Endothelial cell of umbilical vein (primary cell): ENCODE data around the gene MYBPC1. TPM values are rescaled to one million over a fixed set of nuclear protein-coding genes. Genes with fewer than 3 reads are reported as not detected.

Source experiments
- BruUV-seq: library from RNA; stranded (reverse); fragments of 400-500 nt; replicated peaks from 2 replicates; lab custom pipeline; 2021; lab: Mats Ljungman, UMichigan
- CTCF ChIA-PET: fragments of 300-600, 350-600 bp; sonication (Branson Sonifier 250); formaldehyde crosslinking; loops from one replicate; lab custom pipeline; 2021; ENCODE audit warnings: antibody characterized with exemption, inconsistent platforms; lab: Charles Lee
- POLR2A ChIA-PET: fragments of 300-600, 350-600 bp; sonication (Branson Sonifier 250); formaldehyde crosslinking; loops from one replicate; lab custom pipeline; 2021; ENCODE audit warnings: antibody characterized with exemption, inconsistent platforms; lab: Charles Lee
- DNase-seq: peaks from one replicate; pipeline ENCODE4 v3.0.0-alpha.2; 2011; ENCODE audit warnings: low read depth, low spot score
- FAIRE-seq: peaks from 2 replicates; lab custom pipeline; 2011; peaks lifted over from hg19 to GRCh38; lab: Jason Lieb, UNC
- H2AFZ ChIP-seq: 2 replicates; pipeline ENCODE4 v1.6.0; 2012; ENCODE audit warnings: low read depth, low read length, control low read depth, inconsistent platforms
- H3K27ac ChIP-seq: 2 replicates; pipeline ENCODE4 v1.5.1; 2011; ENCODE audit warnings: low read depth, mild to moderate bottlenecking, control low read depth, low read length, moderate library complexity; ENCODE audit not compliant: insufficient read depth
- H3K27me3 ChIP-seq, 2 experiments: 2 replicates each; pipeline versions ENCODE4 v1.6.0 to v1.6.1; 2011; ENCODE audit warnings: low read length in 2 of 2, mixed read lengths in 1 of 2; ENCODE audit not compliant: control insufficient read depth in 2 of 2, insufficient read depth in 2 of 2
- H3K36me3 ChIP-seq, 2 experiments: 2 replicates in 1 of 2; 3 replicates in 1 of 2; pipeline ENCODE4 v1.5.1; 2011; ENCODE audit warnings: low read length in 2 of 2, mild to moderate bottlenecking in 1 of 2, moderate library complexity in 1 of 2; ENCODE audit not compliant: control insufficient read depth in 2 of 2, insufficient read depth in 2 of 2; ENCODE audit errors: extremely low read depth in 1 of 2
- H3K4me1 ChIP-seq: 3 replicates; pipeline ENCODE4 v1.5.1; 2011; ENCODE audit warnings: mild to moderate bottlenecking, low read length; ENCODE audit not compliant: control insufficient read depth, insufficient read depth; ENCODE audit errors: extremely low read depth
- H3K4me2 ChIP-seq: 2 replicates; pipeline ENCODE4 v1.6.1; 2011; ENCODE audit warnings: low read length, control low read depth, mixed read lengths; ENCODE audit not compliant: insufficient read depth
- H3K4me3 ChIP-seq, 3 experiments: fragments of 200-600 bp in 1 of 3; sonication (generic), shearing (Covaris generic) in 1 of 3; replicated peaks in 1 of 3; 2 replicates each; pipeline ENCODE4 v1.5.1; 2011 to 2016; ENCODE audit warnings: control low read depth in 3 of 3, low read length in 3 of 3, mild to moderate bottlenecking in 2 of 3, inconsistent platforms in 1 of 3, low read depth in 1 of 3, moderate library complexity in 1 of 3; ENCODE audit not compliant: insufficient read depth in 1 of 3
- H3K79me2 ChIP-seq: 2 replicates; pipeline ENCODE4 v1.6.0; 2012; ENCODE audit warnings: low read length, inconsistent platforms; ENCODE audit not compliant: control insufficient read depth, insufficient read depth
- H3K9ac ChIP-seq: replicated peaks from 2 replicates; pipeline ENCODE3; 2011; ENCODE audit warnings: low read length, control low read depth; ENCODE audit not compliant: insufficient read depth; ENCODE audit errors: extremely low read depth
- H3K9me1 ChIP-seq: replicated peaks from 3 replicates; pipeline ENCODE4 v1.6.0; 2011; ENCODE audit warnings: mild to moderate bottlenecking, low read length; ENCODE audit not compliant: control insufficient read depth, insufficient read depth; ENCODE audit errors: extremely low read depth
- H3K9me3 ChIP-seq: replicated peaks from 2 replicates; pipeline ENCODE4 v1.5.1; 2012; ENCODE audit warnings: low read length, inconsistent platforms; ENCODE audit not compliant: control insufficient read depth, insufficient read depth
- H4K20me1 ChIP-seq: replicated peaks from 2 replicates; pipeline ENCODE3; 2011; ENCODE audit warnings: mild to moderate bottlenecking, low read length; ENCODE audit not compliant: control insufficient read depth, insufficient read depth; ENCODE audit errors: extremely low read depth
- CTCF ChIP-seq, 2 donors: IDR thresholded peaks; 1 replicate in 1 of 2; 2 replicates in 1 of 2; pipeline ENCODE4 v1.5.1; 2011; ENCODE audit warnings: low read length in 2 of 2, mild to moderate bottlenecking in 2 of 2, moderate library complexity in 2 of 2, control low read depth in 1 of 2, inconsistent platforms in 1 of 2, low read depth in 1 of 2; ENCODE audit not compliant: insufficient read depth in 1 of 2; ENCODE audit errors: extremely low read depth in 1 of 2
- EZH2 ChIP-seq: IDR thresholded peaks from 2 replicates; pipeline ENCODE4 v1.6.1; 2012; ENCODE audit warnings: borderline replicate concordance, low read depth, mild to moderate bottlenecking, moderate library complexity, low read length, inconsistent platforms; ENCODE audit not compliant: severe bottlenecking
- FOS ChIP-seq: IDR thresholded peaks from 2 replicates; pipeline ENCODE4 v1.6.1; 2011; ENCODE audit warnings: mild to moderate bottlenecking, low read length, moderate library complexity, borderline replicate concordance; ENCODE audit not compliant: insufficient read depth
- GATA2 ChIP-seq: IDR thresholded peaks from 2 replicates; pipeline ENCODE4 v1.7.0; 2011; ENCODE audit warnings: low read depth, mild to moderate bottlenecking, moderate library complexity, mixed read lengths, low read length; ENCODE audit not compliant: insufficient read length, insufficient read depth
- JUN ChIP-seq: IDR thresholded peaks from 2 replicates; pipeline ENCODE4 v1.6.1; 2011; ENCODE audit warnings: borderline replicate concordance, low read depth; ENCODE audit not compliant: insufficient read length, insufficient read depth
- MAX ChIP-seq: IDR thresholded peaks from 2 replicates; pipeline ENCODE4 v1.6.1; 2011; ENCODE audit not compliant: insufficient read depth, insufficient read length
- MYC ChIP-seq: IDR thresholded peaks from one replicate; pipeline ENCODE4 v1.6.1; 2011; ENCODE audit warnings: mild to moderate bottlenecking, low read depth, low read length
- POLR2A ChIP-seq: IDR thresholded peaks from 2 replicates; pipeline ENCODE4 v1.6.1; 2012; ENCODE audit warnings: low read depth, mild to moderate bottlenecking, control low read depth, low read length
- POLR2AphosphoS5 ChIP-seq: IDR thresholded peaks from 2 replicates; pipeline ENCODE4 v1.6.1; 2012; ENCODE audit warnings: low read depth, mild to moderate bottlenecking, control low read depth, low read length, moderate library complexity; ENCODE audit not compliant: insufficient read depth
- dilution Hi-C: fragments of 300-500 bp; cut with MboI; formaldehyde crosslinking; loops from one replicate; pipeline ENCODE4 v1.15.0; 2019; ENCODE audit warnings: low sequenced_read_pairs; ENCODE audit not compliant: extremely low pct_ligation_motif_present
- intact Hi-C: fragments of 100-400 bp; cut with micrococcal nuclease; formaldehyde crosslinking; loops from one replicate; pipeline ENCODE4 v1.10.0; 2022
- polyA plus RNA-seq, 4 experiments: library from polyadenylated mRNA; depleted of rRNA in 3 of 4; stranded (reverse) in 3 of 4; unstranded in 1 of 4; fragments of >200 nt; gene quantifications; 2 replicates each; pipeline versions ENCODE4 v1.2.1 to v1.2.3, GENCODE V29; 2011 to 2012; ENCODE audit warnings: missing spikeins in 1 of 4
- total RNA-seq: library from RNA; stranded (reverse); gene quantifications from 2 replicates; pipeline ENCODE4 v1.2.3, GENCODE V29; 2021

MYBPC1 gene
- total and polyA plus RNA-seq, 2 donors (not counting 3 experiments of a cell fraction or from before 2014, with no cell fraction given) = not detected

DNA sequence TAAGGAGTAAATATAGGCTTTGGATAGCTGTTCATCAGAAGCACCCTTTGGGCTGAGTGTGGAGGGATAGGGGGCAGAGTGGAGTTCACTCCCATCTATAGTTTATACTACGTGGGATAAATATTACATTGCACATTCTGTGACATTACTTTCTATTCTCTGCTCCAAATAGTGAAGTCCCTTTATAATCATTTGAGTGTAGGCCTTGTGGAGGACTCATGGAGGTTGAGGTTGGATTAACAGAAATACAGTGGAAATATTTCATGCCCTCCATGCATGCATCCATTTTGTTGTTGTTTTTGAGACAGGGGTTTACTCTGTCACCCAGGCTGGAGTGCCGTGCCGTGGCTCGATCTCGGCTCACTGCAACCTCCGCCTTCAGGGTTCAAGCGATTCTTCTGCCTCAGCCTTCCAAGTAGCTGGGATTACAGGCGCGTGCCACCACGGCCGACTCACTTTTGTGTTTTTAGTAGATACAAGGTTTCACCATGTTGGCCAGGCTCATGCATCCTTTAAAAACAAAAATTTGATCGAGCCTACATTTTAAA is 104.1 kb downstream of the MYBPC1 start:
- Histone ChIP-seq H3K36me3 (no peaks in the 10 kb centered on the region), H3K9me3 (no peaks in the 10 kb centered on the region), H3K4me3 (peak overlapping the region; percentile 72 to 82 (median 81)), H3K4me2 (peak overlapping the region; percentile 87), H2AFZ (peak overlapping the region; percentile 76), H3K9ac (peak overlapping the region; percentile 61), H4K20me1 (no peaks in the 10 kb centered on the region), H3K27ac (no peak overlapping the region), H3K4me1 (peaks cover 6% of the 10 kb centered on the region), H3K27me3 (no peaks in the 10 kb centered on the region), H3K79me2 (peaks cover 24% of the 10 kb centered on the region), H3K9me1 (no peaks in the 10 kb centered on the region)
- dilution Hi-C loops (no loop called here), intact Hi-C loops (loop anchor here (5.0 to 10.0 kb wide), 2 partner anchors 292 to 1124 kb away; partner anchors contain the start of genes ARL1 and GAS2L3)
- FAIRE-seq (no peak), DNase-seq (no peak)
- ChIA-PET POLR2A (no interaction called here), CTCF (interaction anchor here (0.8 to 1.2 kb wide), 5 partner anchors 10 to 75 kb away, joined by 3 to 7 read pairs (median 4); no protein-coding TSS in a partner anchor)
- TSS peak; percentile 19 for BruUV-seq
- no peak for TF ChIP-seq POLR2A
- TF ChIP-seq MYC = no peak
- no peak for TF ChIP-seq MAX
- no peak for TF ChIP-seq GATA2
- TF ChIP-seq CTCF (IDR thresholded peaks at IDR 0.05; ENCODE audit: extremely low read depth in 1 of 2, insufficient read depth in 1 of 2, low read depth in 1 of 2, low read length in 2 of 2) = no peak
- no peak for TF ChIP-seq POLR2AphosphoS5
- TF ChIP-seq JUN = no peak
- TF ChIP-seq FOS = no peak
- TF ChIP-seq EZH2 = no peak
